H9 (cell line): ENCODE results near the gene KIF3B. TPM values are rescaled to one million over a fixed set of nuclear protein-coding genes. Genes with fewer than 3 reads are reported as not detected.

Experiments used
- DNase-seq: peaks from one replicate; pipeline ENCODE4 v3.0.0-alpha.2; 2017
- H2AFZ ChIP-seq: one replicate; pipeline ENCODE4 v1.6.1; 2013; ENCODE audit warnings: mild to moderate bottlenecking, low read length, control low read depth, moderate library complexity
- H2AK5ac ChIP-seq: 2 replicates; pipeline ENCODE4 v1.6.1; 2013; ENCODE audit warnings: low read length, control low read depth, mixed read lengths; ENCODE audit not compliant: insufficient read length
- H2BK120ac ChIP-seq: one replicate; pipeline ENCODE4 v1.6.1; 2013; ENCODE audit warnings: low read depth, mild to moderate bottlenecking, low read length, control low read depth, inconsistent platforms; ENCODE audit not compliant: poor library complexity, severe bottlenecking
- H2BK12ac ChIP-seq: 2 replicates; pipeline ENCODE4 v1.6.1; 2013; ENCODE audit warnings: low read length, control low read depth, mixed read lengths, low read depth; ENCODE audit not compliant: insufficient read length
- H2BK15ac ChIP-seq: 2 replicates; pipeline ENCODE4 v1.6.1; 2013; ENCODE audit warnings: low read depth, low read length, control low read depth
- H2BK20ac ChIP-seq: one replicate; pipeline ENCODE4 v1.6.1; 2013; ENCODE audit warnings: low read depth, mild to moderate bottlenecking, low read length, control low read depth, inconsistent platforms; ENCODE audit not compliant: poor library complexity, severe bottlenecking
- H2BK5ac ChIP-seq: 2 replicates; pipeline ENCODE4 v1.6.1; 2013; ENCODE audit warnings: low read length, control low read depth, mixed read lengths; ENCODE audit not compliant: insufficient read length
- H3K14ac ChIP-seq: 2 replicates; pipeline ENCODE4 v1.6.1; 2013; ENCODE audit warnings: low read length, control low read depth; ENCODE audit not compliant: insufficient read depth
- H3K18ac ChIP-seq: 2 replicates; pipeline ENCODE4 v1.6.1; 2013; ENCODE audit warnings: low read depth, mild to moderate bottlenecking, mixed read lengths, low read length, control low read depth; ENCODE audit not compliant: insufficient read length
- H3K23ac ChIP-seq: 2 replicates; pipeline ENCODE4 v1.6.1; 2013; ENCODE audit warnings: low read length, control low read depth, mixed read lengths, low read depth; ENCODE audit not compliant: insufficient read length
- H3K23me2 ChIP-seq: 2 replicates; pipeline ENCODE4 v1.6.1; 2013; ENCODE audit warnings: low read depth, mild to moderate bottlenecking, mixed read lengths, low read length, control low read depth; ENCODE audit not compliant: insufficient read length, poor library complexity, severe bottlenecking
- H3K27ac ChIP-seq: 2 replicates; pipeline ENCODE4 v1.5.1; 2013; ENCODE audit warnings: low read length, control low read depth, mixed read lengths, low read depth; ENCODE audit not compliant: insufficient read length
- H3K27me3 ChIP-seq: 2 replicates; pipeline ENCODE4 v1.6.1; 2013; ENCODE audit warnings: low read length, control low read depth, inconsistent platforms; ENCODE audit not compliant: insufficient read depth
- H3K4ac ChIP-seq: 2 replicates; pipeline ENCODE4 v1.6.1; 2013; ENCODE audit warnings: low read depth, mild to moderate bottlenecking, control low read depth, inconsistent platforms, low read length, moderate library complexity
- H3K4me1 ChIP-seq: 2 replicates; pipeline ENCODE4 v1.6.1; 2013; ENCODE audit warnings: low read length, control low read depth, inconsistent platforms; ENCODE audit not compliant: insufficient read depth
- H3K4me2 ChIP-seq: 2 replicates; pipeline ENCODE4 v1.6.1; 2013; ENCODE audit warnings: low read length, control low read depth, mixed read lengths; ENCODE audit not compliant: insufficient read length, insufficient read depth
- H3K56ac ChIP-seq: 2 replicates; pipeline ENCODE4 v1.6.1; 2013; ENCODE audit warnings: low read depth, mild to moderate bottlenecking, mixed read lengths, low read length, control low read depth; ENCODE audit not compliant: insufficient read length
- H3K79me1 ChIP-seq: 2 replicates; pipeline ENCODE4 v1.6.1; 2013; ENCODE audit warnings: low read depth, mild to moderate bottlenecking, moderate library complexity, low read length, control low read depth, inconsistent platforms; ENCODE audit not compliant: insufficient read depth, poor library complexity, severe bottlenecking
- H3K79me2 ChIP-seq: 2 replicates; pipeline ENCODE4 v1.6.1; 2013; ENCODE audit warnings: low read length, control low read depth, inconsistent platforms; ENCODE audit not compliant: insufficient read depth
- H3K9ac ChIP-seq: 2 replicates; pipeline ENCODE4 v1.6.1; 2013; ENCODE audit warnings: low read length, control low read depth, mixed read lengths; ENCODE audit not compliant: insufficient read length; ENCODE audit errors: extremely low read depth
- H3K9me3 ChIP-seq: one replicate; pipeline ENCODE4 v1.6.1; 2013; ENCODE audit warnings: low read depth, low read length, inconsistent platforms; ENCODE audit not compliant: control insufficient read depth
- H3T11ph ChIP-seq: one replicate; pipeline ENCODE4 v1.6.1; 2013; ENCODE audit warnings: mild to moderate bottlenecking, low read length, control low read depth, inconsistent platforms
- H4K20me1 ChIP-seq: one replicate; pipeline ENCODE4 v1.6.1; 2013; ENCODE audit not compliant: control insufficient read depth, insufficient read length, insufficient read depth
- H4K5ac ChIP-seq: 2 replicates; pipeline ENCODE4 v1.6.1; 2013; ENCODE audit warnings: low read depth, mild to moderate bottlenecking, mixed read lengths, low read length, control low read depth; ENCODE audit not compliant: insufficient read length
- H4K8ac ChIP-seq: replicated peaks from 2 replicates; pipeline ENCODE4 v1.6.1; 2013; ENCODE audit warnings: low read length, control low read depth, mixed read lengths, low read depth; ENCODE audit not compliant: insufficient read length
- H4K91ac ChIP-seq: 2 replicates; pipeline ENCODE4 v1.6.1; 2013; ENCODE audit warnings: low read depth, mild to moderate bottlenecking, moderate library complexity, mixed read lengths, low read length, control low read depth; ENCODE audit not compliant: insufficient read length
- H3K27ac Mint-ChIP-seq, 3 experiments: 2 replicates in 2 of 3; 3 replicates in 1 of 3; pipeline ENCODE4 v1.8.0; 2020 to 2021; ENCODE audit warnings: mixed read lengths in 3 of 3, mild to moderate bottlenecking in 1 of 3, moderate library complexity in 1 of 3
- H3K27me3 Mint-ChIP-seq: 2 replicates; pipeline ENCODE4 v1.8.0; 2021; ENCODE audit warnings: low read depth, mild to moderate bottlenecking, moderate library complexity, mixed read lengths
- H3K36me3 Mint-ChIP-seq, 3 experiments: 2 replicates in 2 of 3; 3 replicates in 1 of 3; pipeline ENCODE4 v1.8.0; 2020 to 2021; ENCODE audit warnings: low read depth in 3 of 3, mixed read lengths in 3 of 3; ENCODE audit not compliant: insufficient read depth in 1 of 3
- H3K4me1 Mint-ChIP-seq, 2 experiments: 2 replicates each; pipeline ENCODE4 v1.8.0; 2020; ENCODE audit warnings: mixed read lengths in 2 of 2
- H3K4me3 Mint-ChIP-seq, 2 experiments: 2 replicates in 1 of 2; 3 replicates in 1 of 2; pipeline ENCODE4 v1.8.0; 2020 to 2021; ENCODE audit warnings: mild to moderate bottlenecking in 2 of 2, mixed read lengths in 2 of 2, moderate library complexity in 1 of 2
- H3K9me3 Mint-ChIP-seq, 2 experiments: 2 replicates in 1 of 2; 3 replicates in 1 of 2; pipeline ENCODE4 v1.8.0; 2020; ENCODE audit warnings: mild to moderate bottlenecking in 2 of 2, mixed read lengths in 2 of 2, moderate library complexity in 1 of 2
- WGBS: extraction: QIAGEN DNeasy Blood & Tissue Kit; methylation state at CpG from one replicate; pipeline ENCODE4 v1.1.7; 2013; ENCODE audit warnings: missing lambda C conversion rate, low lambda C conversion rate, mixed read lengths; ENCODE audit not compliant: insufficient read length; ENCODE audit errors: extremely low coverage; 5-methylcytosine and 5-hydroxymethylcytosine counted together
- total RNA-seq: library from RNA; stranded (reverse); gene quantifications from 2 replicates; pipeline ENCODE4 v1.2.1, GENCODE V29; 2021
- TF ChIP-seq, protein P1 (sequence below): fragments of 200-600 bp; sonication (generic); conservative IDR thresholded peaks from 3 replicates; pipeline ENCODE4 v1.8.0; 2021; ENCODE audit warnings: antibody characterized with exemption, mild to moderate bottlenecking

KIF3B gene
- total RNA-seq, 1 experiment from 2014 or later: 29.7 TPM

DNA sequence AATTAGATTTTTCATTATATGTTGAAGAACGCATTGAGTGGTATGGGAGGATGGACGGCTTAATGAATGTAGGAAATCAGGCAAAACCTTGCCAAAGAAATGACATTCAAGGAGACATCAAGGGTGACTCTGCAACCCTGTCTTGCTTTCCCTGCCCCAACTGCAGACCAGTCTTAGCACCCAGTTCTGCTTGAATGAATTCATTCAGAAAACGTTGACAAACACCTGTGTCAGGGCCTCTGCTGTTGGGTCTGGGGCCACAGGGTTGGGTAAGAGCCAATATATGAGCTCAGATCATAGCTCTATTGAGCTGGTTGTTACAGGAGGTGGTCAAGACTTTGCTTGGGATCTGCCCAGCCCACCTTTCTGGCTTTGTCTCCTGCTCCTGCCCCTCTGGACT is 73.0 kb downstream of the KIF3B start:
- Histone ChIP-seq H4K8ac (no peak overlapping the region), H3K18ac (no peak overlapping the region), H3K4me1 (no peaks in the 10 kb centered on the region), H3K23me2 (no peaks in the 10 kb centered on the region), H2BK12ac (no peak overlapping the region), H3K9ac (no peak overlapping the region), H4K91ac (no peak overlapping the region), H2BK120ac (no peak overlapping the region), H3K79me2 (no peaks in the 10 kb centered on the region), H2BK20ac (no peak overlapping the region), H3K27me3 (no peaks in the 10 kb centered on the region), H3T11ph (no peak overlapping the region), H3K4ac (no peak overlapping the region), H3K14ac (no peak overlapping the region), H3K9me3 (no peaks in the 10 kb centered on the region), H2BK5ac (no peak overlapping the region), H4K20me1 (no peaks in the 10 kb centered on the region), H3K79me1 (no peaks in the 10 kb centered on the region), H3K27ac (no peak overlapping the region), H3K56ac (no peak overlapping the region), H3K4me2 (no peak overlapping the region), H2AFZ (no peak overlapping the region), H2AK5ac (no peak overlapping the region), H4K5ac (no peak overlapping the region), H2BK15ac (no peak overlapping the region), H3K23ac (no peak overlapping the region)
- no peak for DNase-seq
- H3K27me3 Mint-ChIP-seq: peaks cover 71% of the 10 kb centered on the region
- no peaks in the 10 kb centered on the region for H3K4me1 Mint-ChIP-seq
- no peaks in the 10 kb centered on the region for H3K9me3 Mint-ChIP-seq
- no peaks in the 10 kb centered on the region for H3K36me3 Mint-ChIP-seq
- H3K27ac Mint-ChIP-seq: no peak overlapping the region; a peak in 1 of 7 replicates
- no peak overlapping the region for H3K4me3 Mint-ChIP-seq
- TF ChIP-seq, protein P1, sequence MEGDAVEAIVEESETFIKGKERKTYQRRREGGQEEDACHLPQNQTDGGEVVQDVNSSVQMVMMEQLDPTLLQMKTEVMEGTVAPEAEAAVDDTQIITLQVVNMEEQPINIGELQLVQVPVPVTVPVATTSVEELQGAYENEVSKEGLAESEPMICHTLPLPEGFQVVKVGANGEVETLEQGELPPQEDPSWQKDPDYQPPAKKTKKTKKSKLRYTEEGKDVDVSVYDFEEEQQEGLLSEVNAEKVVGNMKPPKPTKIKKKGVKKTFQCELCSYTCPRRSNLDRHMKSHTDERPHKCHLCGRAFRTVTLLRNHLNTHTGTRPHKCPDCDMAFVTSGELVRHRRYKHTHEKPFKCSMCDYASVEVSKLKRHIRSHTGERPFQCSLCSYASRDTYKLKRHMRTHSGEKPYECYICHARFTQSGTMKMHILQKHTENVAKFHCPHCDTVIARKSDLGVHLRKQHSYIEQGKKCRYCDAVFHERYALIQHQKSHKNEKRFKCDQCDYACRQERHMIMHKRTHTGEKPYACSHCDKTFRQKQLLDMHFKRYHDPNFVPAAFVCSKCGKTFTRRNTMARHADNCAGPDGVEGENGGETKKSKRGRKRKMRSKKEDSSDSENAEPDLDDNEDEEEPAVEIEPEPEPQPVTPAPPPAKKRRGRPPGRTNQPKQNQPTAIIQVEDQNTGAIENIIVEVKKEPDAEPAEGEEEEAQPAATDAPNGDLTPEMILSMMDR: no peak
- no CpG with 5 or more reads among the region's 3 CpGs for WGBS
